ENCODE measurements around the gene EFCAB10. TPM values are rescaled to one million over a fixed set of nuclear protein-coding genes. Genes with fewer than 3 reads are reported as not detected.
"Not testable (repeated sequence)": the region's sequence is repeated elsewhere in the genome, so short reads cannot be mapped to it uniquely, and the experiment has no call there.

EFCAB10 gene
- total RNA-seq, 1 experiment from 2014 or later: not detected

DNA sequence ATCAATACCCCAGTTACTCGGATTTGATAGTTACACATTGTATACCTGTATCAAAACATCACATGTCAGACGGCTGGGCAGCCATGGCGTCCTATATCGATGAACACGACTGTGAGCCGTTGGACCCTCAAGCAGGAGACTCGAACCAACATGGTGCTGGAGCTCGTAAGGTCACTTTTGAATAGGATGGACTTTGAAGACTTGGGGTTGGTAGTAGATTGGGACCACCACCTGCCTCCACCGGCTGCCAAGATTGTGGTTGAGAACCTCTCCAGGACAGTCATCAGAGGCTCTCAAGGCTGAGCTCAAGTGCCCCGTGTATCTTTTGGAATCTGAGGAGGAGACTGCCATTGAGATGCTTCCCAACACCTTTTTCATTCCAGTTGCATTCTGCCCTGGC lies 51.2 kb downstream of the EFCAB10 start:
- no peak overlapping the region for H3K4me3 ChIP-seq (ENCODE audit: low read depth, low read length, poor library complexity, severe bottlenecking)
- no peak overlapping the region for H3K27ac ChIP-seq (ENCODE audit: low read depth, low read length, poor library complexity, severe bottlenecking)
- H3K9me3 ChIP-seq (ENCODE audit: low read depth, low read length, poor library complexity, severe bottlenecking): no peaks in the 10 kb centered on the region
- peaks cover 6% of the 10 kb centered on the region for H3K4me1 ChIP-seq (ENCODE audit: insufficient read depth, low read length, poor library complexity, severe bottlenecking)
- H3K36me3 ChIP-seq (ENCODE audit: insufficient read depth, low read length, poor library complexity, severe bottlenecking): peaks cover 3% of the 10 kb centered on the region
- BruUV-seq (replicated peaks): no TSS peak
- CTCF ChIA-PET: no interaction called here
- intact Hi-C loops (cut with micrococcal nuclease; ENCODE audit: unreplicated experiment): no loop called here
- TF ChIP-seq, protein P1, sequence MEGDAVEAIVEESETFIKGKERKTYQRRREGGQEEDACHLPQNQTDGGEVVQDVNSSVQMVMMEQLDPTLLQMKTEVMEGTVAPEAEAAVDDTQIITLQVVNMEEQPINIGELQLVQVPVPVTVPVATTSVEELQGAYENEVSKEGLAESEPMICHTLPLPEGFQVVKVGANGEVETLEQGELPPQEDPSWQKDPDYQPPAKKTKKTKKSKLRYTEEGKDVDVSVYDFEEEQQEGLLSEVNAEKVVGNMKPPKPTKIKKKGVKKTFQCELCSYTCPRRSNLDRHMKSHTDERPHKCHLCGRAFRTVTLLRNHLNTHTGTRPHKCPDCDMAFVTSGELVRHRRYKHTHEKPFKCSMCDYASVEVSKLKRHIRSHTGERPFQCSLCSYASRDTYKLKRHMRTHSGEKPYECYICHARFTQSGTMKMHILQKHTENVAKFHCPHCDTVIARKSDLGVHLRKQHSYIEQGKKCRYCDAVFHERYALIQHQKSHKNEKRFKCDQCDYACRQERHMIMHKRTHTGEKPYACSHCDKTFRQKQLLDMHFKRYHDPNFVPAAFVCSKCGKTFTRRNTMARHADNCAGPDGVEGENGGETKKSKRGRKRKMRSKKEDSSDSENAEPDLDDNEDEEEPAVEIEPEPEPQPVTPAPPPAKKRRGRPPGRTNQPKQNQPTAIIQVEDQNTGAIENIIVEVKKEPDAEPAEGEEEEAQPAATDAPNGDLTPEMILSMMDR (conservative IDR thresholded peaks at IDR 0.05; ENCODE audit: low read depth, low read length): no peak
- no peak for TF ChIP-seq EZH2 (IDR thresholded peaks at IDR 0.05; ENCODE audit: borderline replicate concordance, low read depth, low read length, poor library complexity, severe bottlenecking)
- no peaks in the 10 kb centered on the region for H3K27me3 ChIP-seq (replicated peaks; ENCODE audit: insufficient read depth, low read depth, low read length, poor library complexity)
- POLR2A ChIA-PET (ENCODE audit: low non-redundant PET): no interaction called here
- DNase-seq (ENCODE audit: low spot score): no peak

DNA sequence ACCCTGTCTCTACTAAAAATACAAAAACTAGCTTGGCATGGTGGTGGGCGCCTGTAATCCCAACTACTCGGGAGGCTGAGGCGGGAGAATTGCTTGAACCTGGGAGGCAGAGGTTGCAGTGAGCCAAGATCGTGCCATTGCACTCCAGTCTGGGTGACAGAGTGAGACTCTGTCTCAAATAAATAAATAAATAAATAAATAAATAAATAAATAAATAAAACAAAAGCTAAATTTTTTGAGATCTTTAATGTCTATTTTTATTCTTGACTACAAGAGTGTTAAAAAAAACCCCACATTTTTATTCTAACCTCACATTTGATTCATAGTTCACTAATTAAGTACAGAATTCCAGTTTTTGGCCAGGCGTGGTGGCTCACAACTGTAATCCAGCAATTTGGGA lies 53.6 kb downstream of the EFCAB10 start:
- H3K36me3 ChIP-seq (ENCODE audit: insufficient read depth, low read length, poor library complexity, severe bottlenecking); H3K4me1 ChIP-seq (ENCODE audit: insufficient read depth, low read length, poor library complexity, severe bottlenecking); H3K4me3 ChIP-seq (ENCODE audit: low read depth, low read length, poor library complexity, severe bottlenecking); POLR2A ChIA-PET (ENCODE audit: low non-redundant PET); H3K27ac ChIP-seq (ENCODE audit: low read depth, low read length, poor library complexity, severe bottlenecking); CTCF ChIA-PET; H3K9me3 ChIP-seq (ENCODE audit: low read depth, low read length, poor library complexity, severe bottlenecking); BruUV-seq (replicated peaks); DNase-seq (ENCODE audit: low spot score); intact Hi-C loops (cut with micrococcal nuclease; ENCODE audit: unreplicated experiment); H3K27me3 ChIP-seq (replicated peaks; ENCODE audit: insufficient read depth, low read depth, low read length, poor library complexity): not testable (repeated sequence)

DNA sequence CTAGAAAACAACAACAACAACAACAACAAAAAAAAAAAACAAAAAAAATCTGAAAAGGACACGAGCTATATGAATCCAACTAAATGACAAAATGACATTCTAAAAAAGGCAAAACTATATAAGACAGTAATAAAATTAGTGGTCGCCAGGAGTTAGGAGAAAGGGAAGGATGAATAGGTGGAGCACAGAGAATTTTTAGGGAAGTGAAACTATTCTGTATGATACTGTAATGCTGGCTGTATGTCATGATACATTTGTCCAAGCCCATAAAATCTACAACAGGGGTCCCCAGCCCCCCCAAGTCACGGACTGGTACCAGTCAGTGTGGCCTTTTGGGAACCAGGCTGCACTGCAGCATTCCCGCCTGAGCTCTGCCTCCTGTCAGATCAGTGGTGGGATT lies 56.5 kb downstream of the EFCAB10 start:
- POLR2A ChIA-PET (ENCODE audit: low non-redundant PET): no interaction called here
- BruUV-seq (replicated peaks): no TSS peak
- peaks cover 4% of the 10 kb centered on the region for H3K4me1 ChIP-seq (ENCODE audit: insufficient read depth, low read length, poor library complexity, severe bottlenecking)
- H3K4me3 ChIP-seq (ENCODE audit: low read depth, low read length, poor library complexity, severe bottlenecking): no peak overlapping the region
- DNase-seq (ENCODE audit: low spot score): no peak
- H3K9me3 ChIP-seq (ENCODE audit: low read depth, low read length, poor library complexity, severe bottlenecking): no peaks in the 10 kb centered on the region
- intact Hi-C loops (cut with micrococcal nuclease; ENCODE audit: unreplicated experiment): no loop called here
- no peaks in the 10 kb centered on the region for H3K27me3 ChIP-seq (replicated peaks; ENCODE audit: insufficient read depth, low read depth, low read length, poor library complexity)
- H3K27ac ChIP-seq (ENCODE audit: low read depth, low read length, poor library complexity, severe bottlenecking): no peak overlapping the region
- CTCF ChIA-PET: no interaction called here
- H3K36me3 ChIP-seq (ENCODE audit: insufficient read depth, low read length, poor library complexity, severe bottlenecking): no peaks in the 10 kb centered on the region
- TF ChIP-seq, protein P1 (conservative IDR thresholded peaks at IDR 0.05; ENCODE audit: low read depth, low read length): no peak
- no peak for TF ChIP-seq EZH2 (IDR thresholded peaks at IDR 0.05; ENCODE audit: borderline replicate concordance, low read depth, low read length, poor library complexity, severe bottlenecking)

DNA sequence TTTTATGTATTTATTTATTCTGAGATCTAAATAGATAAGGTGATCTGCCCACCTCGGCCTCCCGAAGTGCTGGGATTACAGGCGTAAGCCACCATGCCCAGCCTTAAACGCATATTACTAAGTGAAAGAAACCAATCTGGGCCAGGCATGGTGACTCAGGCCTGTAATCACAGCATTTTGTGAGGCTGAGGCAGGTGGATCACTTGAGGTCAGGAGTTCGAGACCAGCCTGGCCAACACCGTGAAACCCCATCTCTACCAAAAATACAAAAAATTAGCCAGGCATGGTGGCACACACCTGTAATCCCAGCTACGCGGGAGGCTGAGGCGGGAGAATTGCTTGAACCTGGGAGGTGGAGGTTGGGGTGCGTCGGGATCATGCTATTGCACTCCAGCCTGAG lies 56.9 kb downstream of the EFCAB10 start:
- H3K9me3 ChIP-seq (ENCODE audit: low read depth, low read length, poor library complexity, severe bottlenecking); H3K36me3 ChIP-seq (ENCODE audit: insufficient read depth, low read length, poor library complexity, severe bottlenecking); H3K4me1 ChIP-seq (ENCODE audit: insufficient read depth, low read length, poor library complexity, severe bottlenecking); H3K27ac ChIP-seq (ENCODE audit: low read depth, low read length, poor library complexity, severe bottlenecking); BruUV-seq (replicated peaks); POLR2A ChIA-PET (ENCODE audit: low non-redundant PET); H3K27me3 ChIP-seq (replicated peaks; ENCODE audit: insufficient read depth, low read depth, low read length, poor library complexity); intact Hi-C loops (cut with micrococcal nuclease; ENCODE audit: unreplicated experiment); H3K4me3 ChIP-seq (ENCODE audit: low read depth, low read length, poor library complexity, severe bottlenecking); DNase-seq (ENCODE audit: low spot score): not testable (repeated sequence)
- CTCF ChIA-PET: interaction anchor here (0.6 kb wide), 1 partner anchor 55 kb away, joined by 3 read pairs; no protein-coding TSS in a partner anchor
